Esophagus muscularis mucosa (tissue), 4 donors: ENCODE results near the gene HSD3B7. TPM values are rescaled to one million over a fixed set of nuclear protein-coding genes. Genes with fewer than 3 reads are reported as not detected.

Experiments used
- DNase-seq: peaks from one replicate; pipeline ENCODE4 v3.0.0-alpha.2; 2017; ENCODE audit errors: extremely low spot score
- H3K27ac ChIP-seq, 4 donors: fragments of 200-600 bp; sonication (generic); replicated peaks in 1 of 4; 1 replicate in 3 of 4; 2 replicates in 1 of 4; pipeline ENCODE4 v1.5.1; 2016 to 2019; ENCODE audit warnings: mild to moderate bottlenecking in 1 of 4
- H3K27me3 ChIP-seq, 4 donors: fragments of 200-600 bp; sonication (generic); one replicate each; pipeline versions ENCODE4 v1.5.1 to v1.6.0; 2016 to 2019
- H3K36me3 ChIP-seq, 4 donors: fragments of 200-600 bp; sonication (generic); one replicate each; pipeline ENCODE4 v1.5.1; 2016 to 2019
- H3K4me1 ChIP-seq, 4 donors: fragments of 200-600 bp; sonication (generic); one replicate each; pipeline ENCODE4 v1.5.1; 2016 to 2019
- H3K4me3 ChIP-seq, 4 donors: fragments of 200-600 bp; sonication (generic); 1 replicate in 2 of 4; 2 replicates in 2 of 4; pipeline ENCODE4 v1.5.1; 2016 to 2019; ENCODE audit warnings: mild to moderate bottlenecking in 4 of 4, moderate library complexity in 1 of 4
- H3K9me3 ChIP-seq, 4 donors: fragments of 200-600 bp; sonication (generic); 1 replicate in 3 of 4; 2 replicates in 1 of 4; pipeline ENCODE4 v1.5.1; 2016 to 2019
- CTCF ChIP-seq, 3 experiments: fragments of 200-600 bp in 2 of 3; fragments of 450-650 bp in 1 of 3; sonication (generic) in 2 of 3; IDR thresholded peaks; one replicate each; pipeline ENCODE4 v1.5.1; 2017 to 2019; ENCODE audit warnings: antibody characterized with exemption in 3 of 3, mild to moderate bottlenecking in 2 of 3, moderate library complexity in 1 of 3
- EP300 ChIP-seq: sonication (generic); formaldehyde crosslinking; IDR thresholded peaks from one replicate; pipeline ENCODE4 v1.6.1; 2017; ENCODE audit warnings: antibody characterized with exemption
- POLR2A ChIP-seq: fragments of 450-650 bp; IDR thresholded peaks from one replicate; pipeline ENCODE4 v1.6.1; 2017; ENCODE audit warnings: antibody characterized with exemption, moderate library complexity, mild to moderate bottlenecking, low read depth
- POLR2AphosphoS5 ChIP-seq, 2 donors: sonication (generic); formaldehyde crosslinking; IDR thresholded peaks; one replicate each; pipeline ENCODE4 v1.6.1; 2017; ENCODE audit warnings: antibody characterized with exemption in 2 of 2
- WGBS: methylation state at CpG from one replicate; pipeline ENCODE4 v1.1.5; 2018; 5-methylcytosine and 5-hydroxymethylcytosine counted together
- intact Hi-C: fragments of 100-400 bp; cut with DNase I; formaldehyde crosslinking; loops from one replicate; pipeline ENCODE4 v1.15.1; 2023
- total RNA-seq, 4 donors: library from RNA; depleted of rRNA; stranded (reverse); fragments of >200 nt; gene quantifications; one replicate each; pipeline versions ENCODE4 v1.1.0 to v1.2.1, GENCODE V29; 2016

HSD3B7 gene
- total RNA-seq, 4 donors from 2014 or later: 15.4 to 33.0 (median 17.9) TPM

- 12% methylated on average over 31 of the region's 42 CpGs for WGBS
- Histone ChIP-seq H3K9me3 (no peaks in the 10 kb centered on the region), H3K4me1 (peaks cover 25 to 55% (median 47%) of the 10 kb centered on the region in 4 donors), H3K36me3 (peaks cover 20 to 38% (median 34%) of the 10 kb centered on the region in 4 donors), H3K27ac (peak overlapping the region; percentile 96 to 98 (median 97)), H3K27me3 (no peaks in the 10 kb centered on the region), H3K4me3 (peak overlapping the region; percentile 74 to 97 (median 89))
- TF ChIP-seq EP300: no peak
- TF ChIP-seq CTCF (IDR thresholded peaks at IDR 0.05): no peak
- intact Hi-C loops: no loop called here
- DNase-seq: no peak
Measured at GRCh38 chr16:30956601-30957455, 28.2 kb upstream of the HSD3B7 start.

GRCh38 chr16:30957456-30958174 lies 27.4 kb upstream of the HSD3B7 start, which contains the start of gene SETD1A:
Gene SETD1A (plus strand): TSS chr16:30957754. CDS start chr16:30958732, 978 bp downstream.
- Histone ChIP-seq H3K4me3 (peak within 1 kb of the TSS; percentile 74 to 97 (median 89)), H3K4me1 (peaks cover 24 to 47% (median 39%) of the 10 kb centered on the region in 4 donors), H3K36me3 (peaks cover 27 to 46% (median 42%) of the 10 kb centered on the region in 4 donors), H3K27me3 (no peaks in the 10 kb centered on the region), H3K9me3 (no peaks in the 10 kb centered on the region), H3K27ac (peak within 1 kb of the TSS; percentile 96 to 98 (median 97))
- peak; percentile 99 for DNase-seq
- intact Hi-C loops: no loop called here
- TF ChIP-seq EP300 (no peak), CTCF (IDR thresholded peaks at IDR 0.05) (peak in 1 of 3 experiments; percentile 1), POLR2AphosphoS5 (IDR thresholded peaks at IDR 0.05) (peak; percentile 78 to 80)
- WGBS: under 1% methylated on average over 36 of the region's 85 CpGs

GRCh38 chr16:30958175-30959079 lies 26.6 kb upstream of the HSD3B7 start:
- Histone ChIP-seq H3K4me1 (peaks cover 23 to 39% (median 32%) of the 10 kb centered on the region in 4 donors), H3K27me3 (no peaks in the 10 kb centered on the region), H3K36me3 (peaks cover 35 to 49% (median 48%) of the 10 kb centered on the region in 4 donors), H3K4me3 (peak overlapping the region; percentile 74 to 97 (median 89)), H3K27ac (peak overlapping the region; percentile 96 to 98 (median 97)), H3K9me3 (no peaks in the 10 kb centered on the region)
- DNase-seq: no peak
- TF ChIP-seq POLR2A: no peak
- no peak for TF ChIP-seq POLR2AphosphoS5 (IDR thresholded peaks at IDR 0.05)
- TF ChIP-seq EP300: no peak
- TF ChIP-seq CTCF (IDR thresholded peaks at IDR 0.05): no peak
- intact Hi-C loops: no loop called here
- 6% methylated on average over 23 of the region's 55 CpGs for WGBS

GRCh38 chr16:30961384-30961783 lies 23.6 kb upstream of the HSD3B7 start:
- DNase-seq: no peak
- 91% methylated on average over 11 of the region's 11 CpGs for WGBS
- no peaks in the 10 kb centered on the region for H3K9me3 ChIP-seq

More at GRCh38 chr16:30961384-30961783, 23.6 kb upstream of the HSD3B7 start:
- peaks cover 64 to 77% (median 75%) of the 10 kb centered on the region in 4 donors for H3K36me3 ChIP-seq
- TF ChIP-seq POLR2AphosphoS5 (IDR thresholded peaks at IDR 0.05) (no peak), CTCF (IDR thresholded peaks at IDR 0.05) (no peak), EP300 (no peak), POLR2A (no peak)
- intact Hi-C loops: loop anchor here (10.0 kb wide), 1 partner anchor 743 kb away; no protein-coding TSS in a partner anchor
- H3K4me1 ChIP-seq: peaks cover 17 to 33% (median 23%) of the 10 kb centered on the region in 4 donors
- no peak overlapping the region for H3K27ac ChIP-seq
- no peaks in the 10 kb centered on the region for H3K27me3 ChIP-seq
- no peak overlapping the region for H3K4me3 ChIP-seq
